Fibroblast of lung (primary cell): ENCODE results near the gene KRTAP4-6.

Experiments
- EZH2 ChIP-seq: IDR thresholded peaks from 2 replicates; pipeline ENCODE4 v1.5.1; 2012; ENCODE audit warnings: low read length, control low read depth, mild to moderate bottlenecking; ENCODE audit errors: missing control alignments
- TF ChIP-seq, protein P1 (sequence below), 2 donors: IDR thresholded peaks in 1 of 2; conservative IDR thresholded peaks in 1 of 2; 1 replicate in 1 of 2; 2 replicates in 1 of 2; pipeline ENCODE4 v1.5.1; 2011 to 2012; ENCODE audit warnings: low read length in 2 of 2, control low read depth in 1 of 2, inconsistent platforms in 1 of 2, low read depth in 1 of 2, mild to moderate bottlenecking in 1 of 2

DNA sequence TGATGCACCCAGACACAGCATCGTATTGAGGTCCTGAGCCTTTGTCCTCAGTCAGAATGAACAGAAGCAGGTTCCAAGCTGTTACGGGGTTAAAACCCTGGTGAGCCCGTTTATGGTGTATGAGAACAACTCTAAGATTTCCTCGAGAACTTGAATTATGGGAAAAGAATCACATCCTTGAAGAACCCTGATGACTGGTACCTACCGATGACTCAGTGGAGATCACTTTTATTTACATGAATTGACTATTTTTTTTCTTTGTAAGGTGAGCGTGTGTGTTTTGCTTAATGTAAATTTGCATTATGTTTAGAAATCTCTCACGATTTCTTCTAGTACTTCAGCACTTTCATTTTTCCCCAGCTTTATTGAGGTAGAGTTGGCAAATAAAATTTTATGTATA is 23.5 kb upstream of the KRTAP4-6 start:
- no peak for TF ChIP-seq EZH2
- TF ChIP-seq, protein P1, sequence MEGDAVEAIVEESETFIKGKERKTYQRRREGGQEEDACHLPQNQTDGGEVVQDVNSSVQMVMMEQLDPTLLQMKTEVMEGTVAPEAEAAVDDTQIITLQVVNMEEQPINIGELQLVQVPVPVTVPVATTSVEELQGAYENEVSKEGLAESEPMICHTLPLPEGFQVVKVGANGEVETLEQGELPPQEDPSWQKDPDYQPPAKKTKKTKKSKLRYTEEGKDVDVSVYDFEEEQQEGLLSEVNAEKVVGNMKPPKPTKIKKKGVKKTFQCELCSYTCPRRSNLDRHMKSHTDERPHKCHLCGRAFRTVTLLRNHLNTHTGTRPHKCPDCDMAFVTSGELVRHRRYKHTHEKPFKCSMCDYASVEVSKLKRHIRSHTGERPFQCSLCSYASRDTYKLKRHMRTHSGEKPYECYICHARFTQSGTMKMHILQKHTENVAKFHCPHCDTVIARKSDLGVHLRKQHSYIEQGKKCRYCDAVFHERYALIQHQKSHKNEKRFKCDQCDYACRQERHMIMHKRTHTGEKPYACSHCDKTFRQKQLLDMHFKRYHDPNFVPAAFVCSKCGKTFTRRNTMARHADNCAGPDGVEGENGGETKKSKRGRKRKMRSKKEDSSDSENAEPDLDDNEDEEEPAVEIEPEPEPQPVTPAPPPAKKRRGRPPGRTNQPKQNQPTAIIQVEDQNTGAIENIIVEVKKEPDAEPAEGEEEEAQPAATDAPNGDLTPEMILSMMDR (conservative IDR thresholded peaks at IDR 0.05 in 1 of 2, IDR thresholded peaks at IDR 0.05 in 1 of 2; ENCODE audit: low read depth in 1 of 2, low read length in 2 of 2), result no peak
